CD4-positive, alpha-beta T cell treated with Interleukin-17A for 1 hour (primary cell): ENCODE data around the gene NUCKS1.
A peak's percentile ranks its signal among the peaks of the same experiment; 100 is the strongest.
"Not testable (repeated sequence)": the region's sequence is repeated elsewhere in the genome, so short reads cannot be mapped to it uniquely, and the experiment has no call there.

Experiments
- DNase-seq: peaks from one replicate; pipeline ENCODE4 v3.0.0-alpha.2; 2020

The NUCKS1 gene

DNA sequence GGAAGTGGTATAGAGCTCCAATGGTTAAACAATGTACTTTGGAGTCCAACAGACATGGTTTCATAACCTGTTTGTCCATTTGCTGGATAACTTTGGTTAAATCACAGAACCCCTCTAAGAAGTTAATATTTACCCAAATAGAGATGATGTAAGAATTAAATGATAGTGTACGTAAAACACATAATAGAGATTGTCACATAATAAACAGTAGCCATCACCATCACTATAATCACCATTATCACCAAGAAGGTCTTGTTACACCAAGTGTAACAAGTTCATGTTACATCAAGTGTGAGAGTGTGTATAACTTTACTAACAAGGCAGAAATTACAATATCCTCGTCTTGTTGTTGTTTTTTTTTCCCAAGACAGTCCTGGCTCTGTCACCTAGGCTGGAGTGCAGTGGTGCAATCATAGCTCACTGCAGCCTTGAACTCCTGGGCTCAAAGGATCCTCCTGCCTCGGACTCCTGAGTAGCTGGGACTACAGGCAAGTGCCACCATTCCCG lies 23.3 kb downstream of the NUCKS1 start:
- DNase-seq: no peak

DNA sequence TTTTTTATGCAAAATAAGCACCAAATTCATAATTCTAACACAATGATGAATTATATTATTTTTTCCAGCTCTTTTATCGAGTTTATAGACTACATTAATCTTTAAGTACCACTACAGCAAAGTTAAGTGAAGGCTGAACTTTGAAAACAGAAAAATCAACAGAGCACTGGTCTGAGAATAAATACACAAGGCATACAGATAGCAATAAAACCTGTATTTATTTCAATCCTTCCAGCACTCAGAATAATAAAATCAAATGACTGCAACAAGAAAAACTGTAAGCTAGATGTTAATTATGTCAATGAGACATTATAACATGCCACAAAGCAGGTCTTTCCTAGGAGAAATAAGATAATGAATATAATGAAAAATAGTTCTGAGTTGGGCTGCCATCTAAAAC lies 24.5 kb downstream of the NUCKS1 start:
- DNase-seq: no peak

DNA sequence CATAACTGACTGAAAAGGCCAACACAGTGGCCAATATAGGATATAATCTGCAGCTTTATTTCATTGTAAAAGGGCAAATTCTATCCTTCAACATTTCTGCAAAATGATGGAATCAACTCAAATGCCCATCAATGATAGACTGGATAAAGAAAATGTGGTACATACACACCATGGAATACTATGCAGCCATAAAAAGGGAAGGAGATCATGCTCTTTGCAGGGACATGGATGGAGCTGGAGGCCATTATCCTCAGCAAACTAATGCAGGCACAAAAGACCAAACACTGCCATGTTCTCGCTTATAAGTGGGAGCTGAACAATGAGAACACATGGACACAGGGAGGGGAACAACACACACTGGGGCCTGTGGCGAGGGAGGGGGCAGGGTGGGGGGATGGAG lies 29.2 kb downstream of the NUCKS1 start:
- not testable (repeated sequence) for DNase-seq

GRCh38 chr1:205719762-205720161 lies 30.2 kb downstream of the NUCKS1 start:
- DNase-seq: no peak

GRCh38 chr1:205719015-205719414 lies 31.0 kb downstream of the NUCKS1 start:
- DNase-seq: no peak

DNA sequence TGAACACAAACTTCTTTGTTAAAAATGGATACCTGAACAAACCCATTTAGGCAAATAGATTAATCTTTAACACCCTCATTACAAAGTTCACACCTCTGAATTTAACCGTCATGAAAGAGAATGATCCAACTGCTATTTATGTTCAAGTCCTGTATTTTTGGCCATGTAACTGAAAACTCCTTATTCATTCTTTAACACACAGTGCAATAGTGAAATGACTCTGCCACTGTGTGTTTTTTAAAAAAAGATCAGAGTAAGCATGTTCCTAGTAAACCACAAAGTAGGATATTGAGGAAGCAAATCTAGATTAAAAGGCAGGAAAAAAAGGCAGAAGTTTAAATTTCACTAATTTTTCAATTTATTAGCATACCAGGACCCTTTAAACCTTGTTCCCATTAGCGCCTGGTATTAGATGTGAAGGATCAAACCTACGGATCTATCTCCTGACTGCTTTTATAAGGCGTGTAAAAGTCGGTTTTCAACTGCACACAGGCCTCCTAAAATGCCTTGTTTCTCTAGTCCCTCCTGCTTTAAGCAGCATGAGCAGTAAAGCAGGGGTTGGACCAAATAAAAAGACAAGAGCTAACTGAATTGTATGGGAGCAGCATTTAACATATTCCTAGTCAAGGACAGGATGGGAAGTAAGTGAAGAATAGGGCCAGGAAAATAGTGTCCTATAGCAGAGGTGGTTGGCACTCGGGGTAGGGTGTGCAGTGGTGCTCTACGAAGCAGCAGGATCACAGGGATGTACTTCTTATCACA lies 33.4 kb downstream of the NUCKS1 start:
- no peak for DNase-seq

- no peak for DNase-seq
Measured at GRCh38 chr1:205715628-205716027, 34.4 kb downstream of the NUCKS1 start.

DNA sequence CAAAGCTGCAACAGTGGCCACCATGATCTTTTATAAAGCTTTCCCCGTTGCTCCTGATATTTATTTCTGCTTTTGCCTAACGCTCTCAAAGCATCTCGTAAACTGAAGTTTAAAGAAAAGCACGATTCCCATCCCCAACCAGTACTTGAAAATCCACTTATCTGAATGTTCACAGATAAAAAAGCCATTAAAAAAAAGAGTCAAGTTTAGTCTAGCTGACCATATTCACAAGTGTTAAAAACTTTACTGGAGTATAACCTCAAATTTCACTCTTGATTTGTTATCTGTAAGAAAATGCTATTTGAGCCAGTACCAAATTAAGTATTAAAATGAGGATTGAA lies 35.1 kb downstream of the NUCKS1 start:
- DNase-seq: no peak

GRCh38 chr1:205714190-205714905 lies 35.6 kb downstream of the NUCKS1 start:
- DNase-seq: no peak

- DNase-seq: peak; percentile 75
Measured at GRCh38 chr1:205711105-205712048, 38.6 kb downstream of the NUCKS1 start.

GRCh38 chr1:205710201-205711062 lies 39.5 kb downstream of the NUCKS1 start:
- no peak for DNase-seq

- DNase-seq: no peak
Measured at GRCh38 chr1:205709640-205710039, 40.3 kb downstream of the NUCKS1 start.

GRCh38 chr1:205709059-205709398 lies 41.0 kb downstream of the NUCKS1 start:
- DNase-seq: no peak

- DNase-seq: no peak
Measured at GRCh38 chr1:205706601-205707502, 43.1 kb downstream of the NUCKS1 start.

GRCh38 chr1:205704903-205705302 lies 45.1 kb downstream of the NUCKS1 start:
- no peak for DNase-seq

- DNase-seq: no peak
Measured at GRCh38 chr1:205703072-205703471, 46.9 kb downstream of the NUCKS1 start.

GRCh38 chr1:205701891-205702290 lies 48.1 kb downstream of the NUCKS1 start:
- no peak for DNase-seq

DNA sequence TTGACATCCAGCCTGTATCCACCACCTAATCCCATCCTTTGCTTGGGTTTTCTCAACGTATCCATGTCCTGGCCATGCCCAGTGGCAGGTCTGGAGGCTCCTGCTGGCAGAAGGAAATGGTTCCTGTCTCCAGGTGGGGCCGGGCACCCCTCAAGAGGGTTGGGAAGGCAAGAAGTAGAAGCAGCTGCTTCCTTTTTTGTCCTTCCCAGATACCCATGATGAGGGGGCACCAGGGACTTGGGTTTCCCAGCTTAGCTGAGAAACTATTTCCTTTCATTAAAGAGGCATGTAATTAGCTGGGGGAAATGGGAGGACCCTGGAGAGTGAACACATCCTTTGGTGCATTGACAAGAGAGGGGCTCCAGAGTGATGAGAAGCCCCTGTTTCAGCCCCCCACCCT lies 48.6 kb downstream of the NUCKS1 start:
- DNase-seq: no peak

GRCh38 chr1:205700865-205701401 lies 49.0 kb downstream of the NUCKS1 start:
- no peak for DNase-seq

- no peak for DNase-seq
Measured at GRCh38 chr1:205699416-205699815, 50.6 kb downstream of the NUCKS1 start.

DNA sequence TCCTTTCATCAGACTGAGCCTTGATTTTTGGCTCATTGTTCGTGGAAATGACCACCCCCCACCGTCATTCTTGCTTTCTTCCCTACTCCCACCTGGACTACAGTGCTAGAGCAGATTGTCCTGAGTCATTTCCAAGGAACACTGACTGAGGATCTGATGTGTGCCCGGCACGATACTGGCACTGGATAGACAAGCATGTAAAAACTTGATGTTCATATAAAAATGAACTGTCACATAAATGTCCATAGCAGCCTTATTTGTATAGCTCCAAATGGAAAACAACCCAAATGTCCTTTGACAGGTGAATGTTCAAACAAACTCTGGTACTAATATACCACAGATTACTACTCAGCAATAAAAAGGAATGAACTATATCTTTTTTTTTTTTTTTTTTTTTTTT lies 51.1 kb downstream of the NUCKS1 start:
- DNase-seq: no peak
